Adipose tissue (tissue), 3 donors: ENCODE measurements around the gene CDYL. TPM values are rescaled to one million over a fixed set of nuclear protein-coding genes. Genes with fewer than 3 reads are reported as not detected.

ENCODE experiments used
- H3K27ac ChIP-seq: one replicate; pipeline ENCODE4 v1.5.1; 2013; ENCODE audit warnings: low read depth, low read length
- WGBS, 3 donors: extraction: QIAGEN DNeasy Blood & Tissue Kit; methylation state at CpG; one replicate each; pipeline ENCODE4 v1.1.7; 2013; 5-methylcytosine and 5-hydroxymethylcytosine counted together
- polyA plus RNA-seq, 3 donors: library from polyadenylated mRNA; stranded (reverse); fragments of 200-250 nt; gene quantifications; one replicate each; pipeline ENCODE4 v1.2.3, GENCODE V29; 2013
- donor health status: healthy with polysubstance abuse.
- donor health status: Bipolar disorder and iron deficiency.
- donor health status: healthy.

The CDYL gene
- polyA plus RNA-seq, 3 donors: 3.3 to 10.7 (median 8.2) TPM

GRCh38 chr6:4936681-4937041 is 160.5 kb downstream of the CDYL start:
- 12 to 27% (median 23%) methylated on average over 4 of the region's 4 CpGs for WGBS, 3 donors
- no peak overlapping the region for H3K27ac ChIP-seq

DNA sequence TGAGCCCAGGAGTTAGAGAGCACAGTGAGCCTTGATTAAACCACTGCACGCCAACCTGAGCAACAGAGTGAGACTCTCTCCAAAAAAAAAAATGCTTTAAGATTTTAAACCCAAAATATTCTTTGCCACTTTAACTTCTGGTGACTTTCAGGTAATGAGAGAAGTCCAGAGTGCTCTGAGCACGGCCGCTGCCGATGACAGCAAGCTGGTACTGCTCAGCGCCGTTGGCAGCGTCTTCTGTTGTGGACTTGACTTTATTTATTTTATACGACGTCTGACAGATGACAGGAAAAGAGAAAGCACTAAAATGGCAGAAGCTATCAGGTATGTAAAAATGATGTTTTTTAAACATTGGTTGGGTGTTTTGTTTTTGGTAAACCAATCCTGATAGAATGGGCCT is 161.2 kb downstream of the CDYL start:
- H3K27ac ChIP-seq: no peak overlapping the region
- whole genome bisulfite sequencing, 3 donors: 93 to 95% (median 93%) methylated on average over 9 of the region's 9 CpGs

- 90 to 93% (median 90%) methylated on average over 1 of the region's 1 CpG for WGBS, 3 donors
Observed at GRCh38 chr6:4939241-4939640, 163.0 kb downstream of the CDYL start.

GRCh38 chr6:4940416-4940815 is 164.2 kb downstream of the CDYL start:
- no peak overlapping the region for H3K27ac ChIP-seq
- 51 to 82% (median 76%) methylated on average over 5 of the region's 5 CpGs for WGBS, 3 donors

More at GRCh38 chr6:4939241-4939640, 163.0 kb downstream of the CDYL start:
- no peak overlapping the region for H3K27ac ChIP-seq

DNA sequence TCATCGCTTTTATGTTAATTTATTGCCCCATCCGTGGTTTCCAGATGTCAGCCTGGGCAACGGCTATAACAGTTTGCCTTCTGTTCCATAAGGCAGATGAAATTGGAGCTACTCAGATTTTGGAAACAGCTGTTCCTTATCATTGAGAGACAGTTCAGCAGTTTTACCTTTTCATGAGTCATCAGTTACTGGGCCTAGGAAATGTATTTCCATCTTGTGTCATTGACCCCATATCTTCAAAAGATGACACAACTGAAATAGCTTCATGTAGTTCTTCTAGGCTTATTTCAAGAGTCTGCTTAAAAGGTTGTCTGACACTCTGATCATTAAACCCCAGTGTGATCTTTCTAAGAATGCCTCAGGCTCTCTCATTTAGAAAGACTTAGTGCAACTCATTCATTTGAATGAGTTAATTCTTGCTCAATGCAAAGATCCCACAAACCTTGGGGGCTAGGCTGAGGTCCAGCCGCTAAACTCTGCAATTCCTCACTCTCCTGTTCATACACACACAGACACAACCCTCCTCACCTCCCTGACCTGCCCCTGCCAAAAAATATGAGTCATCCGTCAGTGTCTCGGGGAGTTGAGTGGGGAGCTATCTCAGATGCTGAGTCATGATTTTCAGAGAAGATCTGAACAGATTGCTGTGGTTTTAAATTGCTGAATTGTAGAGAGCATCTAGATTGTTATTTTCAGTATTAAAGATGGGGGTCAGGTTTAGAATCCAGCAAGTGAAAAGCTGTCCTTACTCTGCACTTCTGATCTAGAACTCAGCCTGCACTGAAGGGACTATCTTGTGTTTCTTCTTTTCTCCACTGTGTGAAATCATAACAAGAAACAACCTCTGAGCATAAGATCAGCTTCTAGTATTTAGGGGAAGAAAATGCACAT is 165.8 kb downstream of the CDYL start:
- H3K27ac ChIP-seq: no peak overlapping the region
- WGBS, 3 donors: 31 to 60% (median 35%) methylated on average over 6 of the region's 6 CpGs

DNA sequence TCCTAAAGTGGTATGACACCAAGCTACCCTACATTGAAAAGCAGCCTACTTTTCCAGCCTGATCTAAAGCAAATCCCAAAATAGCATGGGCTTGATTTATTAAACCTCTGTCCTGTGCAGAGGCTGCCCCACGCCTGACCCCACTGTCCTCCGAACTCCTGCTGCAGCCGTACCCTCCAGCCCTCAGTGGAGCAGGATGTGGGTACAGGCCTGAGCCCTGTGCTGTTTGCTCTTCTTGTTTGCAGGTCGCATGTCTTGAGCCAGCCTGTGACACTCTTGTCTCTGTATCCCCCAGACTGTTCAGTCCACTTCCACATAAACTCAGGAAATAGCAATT is 166.4 kb downstream of the CDYL start:
- 79 to 93% (median 82%) methylated on average over 4 of the region's 4 CpGs for WGBS, 3 donors
- H3K27ac ChIP-seq: no peak overlapping the region

DNA sequence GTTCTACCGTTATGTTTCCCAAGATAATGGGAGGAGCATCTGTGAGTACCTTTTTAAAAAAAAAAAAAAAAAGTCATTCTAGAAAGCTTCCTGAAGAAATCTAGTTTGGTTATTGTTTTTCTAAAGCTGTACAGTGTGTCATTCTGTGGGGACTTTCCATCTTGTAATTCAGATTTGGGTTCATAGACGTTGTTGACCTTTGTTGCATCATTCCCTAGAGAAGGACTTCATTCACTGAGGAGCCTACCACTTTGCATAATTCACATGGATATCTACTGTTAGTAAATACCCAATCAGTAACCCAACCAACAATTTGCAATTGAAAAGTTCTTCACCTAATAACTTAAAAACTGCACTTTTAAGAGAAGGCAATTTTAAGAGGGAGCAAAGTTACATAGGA is 167.5 kb downstream of the CDYL start:
- H3K27ac ChIP-seq: no peak overlapping the region
- 55 to 70% (median 56%) methylated on average over 2 of the region's 2 CpGs for WGBS, 3 donors

GRCh38 chr6:4944325-4944724 is 168.1 kb downstream of the CDYL start:
- no peak overlapping the region for H3K27ac ChIP-seq
- 96 to 97% (median 97%) methylated on average over 8 of the region's 8 CpGs for WGBS, 3 donors

- H3K27ac ChIP-seq: no peak overlapping the region
- 89 to 94% (median 91%) methylated on average over 10 to 11 of the region's 11 CpGs for WGBS, 3 donors
Observed at GRCh38 chr6:4946521-4946920, 170.3 kb downstream of the CDYL start.

- WGBS, 3 donors: 89 to 90% (median 90%) methylated on average over 13 of the region's 13 CpGs
- no peak overlapping the region for H3K27ac ChIP-seq
Observed at GRCh38 chr6:4947716-4948115, 171.5 kb downstream of the CDYL start.

GRCh38 chr6:4948781-4949450 is 172.7 kb downstream of the CDYL start:
- WGBS, 3 donors: 92 to 93% (median 93%) methylated on average over 15 of the region's 15 CpGs
- no peak overlapping the region for H3K27ac ChIP-seq

- no peak overlapping the region for H3K27ac ChIP-seq
- 97 to 98% (median 97%) methylated on average over 11 of the region's 11 CpGs for WGBS, 3 donors
Observed at GRCh38 chr6:4950076-4950475, 173.9 kb downstream of the CDYL start.

DNA sequence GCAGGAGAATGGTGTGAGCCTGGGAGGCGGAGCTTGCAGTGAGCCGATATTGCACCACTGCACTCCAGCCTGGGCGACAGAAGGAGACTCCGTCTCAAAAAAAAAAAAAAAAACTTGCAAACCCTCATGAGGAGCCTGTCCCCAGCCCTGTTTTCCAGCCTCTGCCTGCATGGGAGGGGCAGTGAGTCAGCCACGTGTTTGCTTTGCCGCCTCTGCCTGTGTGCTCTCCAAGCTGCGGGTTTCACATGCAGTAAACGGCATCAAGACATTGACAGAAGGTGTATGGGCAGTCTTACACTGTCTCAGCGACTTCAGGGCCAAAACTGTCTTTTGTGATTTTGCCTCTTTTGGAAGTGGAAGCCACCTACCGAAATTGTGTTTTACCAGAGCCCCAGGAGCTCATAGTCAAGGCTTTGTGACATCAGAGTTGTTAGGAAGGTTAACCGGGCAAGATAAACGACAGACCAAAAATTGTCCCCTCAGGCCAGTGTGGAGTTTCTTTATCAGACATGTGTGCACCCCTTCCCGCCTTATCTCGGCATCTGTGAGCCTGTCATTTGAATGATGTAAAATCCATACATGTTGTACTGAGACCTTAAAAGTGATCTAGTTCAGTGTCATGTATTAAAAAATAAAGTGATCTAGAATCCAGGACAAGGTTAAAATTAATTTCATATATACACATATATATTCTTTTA is 174.8 kb downstream of the CDYL start:
- WGBS, 3 donors: 83 to 96% (median 90%) methylated on average over 13 to 14 of the region's 14 CpGs
- H3K27ac ChIP-seq: no peak overlapping the region

DNA sequence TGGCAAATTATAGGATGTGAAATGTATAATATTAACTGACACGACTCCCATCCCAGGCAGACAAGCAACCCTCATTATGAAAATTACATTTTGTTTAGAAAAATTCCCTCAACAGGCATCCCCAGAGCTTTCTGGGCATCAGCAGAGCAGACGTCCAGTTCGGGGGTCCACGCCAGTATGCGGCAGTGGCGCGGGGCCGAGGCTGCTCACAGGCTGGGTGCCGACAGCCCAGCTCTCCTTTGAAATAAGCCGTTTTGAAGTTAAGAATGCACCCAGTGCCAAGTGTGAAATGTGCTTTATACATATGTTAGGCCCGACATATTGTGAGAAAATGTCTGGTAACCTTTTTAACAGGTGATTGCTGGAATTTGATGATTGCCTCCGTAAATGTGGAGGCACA is 177.2 kb downstream of the CDYL start:
- WGBS, 3 donors: 95 to 97% (median 96%) methylated on average over 12 of the region's 12 CpGs

GRCh38 chr6:4956625-4957024 is 180.4 kb downstream of the CDYL start:
- WGBS, 3 donors: 83 to 93% (median 88%) methylated on average over 5 of the region's 5 CpGs
- H3K27ac ChIP-seq: no peak overlapping the region

More for the DNA sequence above, 177.2 kb downstream of the CDYL start:
- H3K27ac ChIP-seq: no peak overlapping the region

DNA sequence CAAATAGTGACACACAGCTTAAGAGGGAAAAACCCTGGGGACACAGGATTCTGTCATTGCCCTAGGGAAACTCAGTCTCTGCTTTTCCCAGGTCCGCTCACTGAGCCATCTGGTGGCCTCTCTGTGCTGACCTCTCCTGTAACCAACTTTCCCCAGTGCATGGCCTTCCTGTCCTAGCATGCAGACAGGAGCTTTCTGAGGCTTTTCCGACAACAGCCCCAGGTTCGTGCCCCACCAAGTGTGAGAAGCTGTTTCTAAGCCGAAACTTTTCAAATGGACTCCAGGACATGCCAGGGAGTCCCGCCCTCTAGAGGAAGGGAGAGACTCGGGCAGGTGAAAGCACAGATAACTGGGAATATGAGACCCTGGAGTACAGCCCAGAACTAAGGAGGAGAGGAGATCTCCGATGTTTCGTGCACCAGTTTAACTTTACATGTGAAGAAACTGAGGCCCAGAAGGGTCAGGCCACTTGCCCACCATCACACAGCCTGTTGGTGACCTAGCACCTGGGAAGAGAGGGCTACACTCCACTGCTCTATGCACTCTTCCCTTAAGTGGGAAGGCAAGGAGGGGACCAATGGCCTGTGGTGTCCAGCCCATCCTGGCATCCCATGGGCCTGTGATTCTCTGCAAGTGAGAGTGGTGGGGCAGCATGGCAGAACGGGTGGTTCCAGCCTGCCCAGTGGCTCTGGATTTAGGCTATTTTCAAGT is 181.5 kb downstream of the CDYL start:
- WGBS, 3 donors: 65 to 72% (median 71%) methylated on average over 9 of the region's 9 CpGs
- H3K27ac ChIP-seq: no peak overlapping the region

GRCh38 chr6:4958624-4959023 is 182.4 kb downstream of the CDYL start:
- WGBS, 3 donors: 70 to 91% (median 88%) methylated on average over 3 of the region's 3 CpGs
- no peak overlapping the region for H3K27ac ChIP-seq

- WGBS, 3 donors: 85 to 90% (median 88%) methylated on average over 10 of the region's 10 CpGs
- H3K27ac ChIP-seq: no peak overlapping the region
Observed at GRCh38 chr6:4961322-4962168, 185.3 kb downstream of the CDYL start.
